H1 (cell line): Measurements from ENCODE around the gene RBSN.

ENCODE experiments used
- ASH2L ChIP-seq: fragments of 200-600, 300-600 bp; sonication (generic); IDR thresholded peaks from one replicate; pipeline ENCODE4 v1.7.1; 2017; ENCODE audit warnings: low read length
- BACH1 ChIP-seq: IDR thresholded peaks from 2 replicates; pipeline ENCODE4 v1.6.1; 2012; ENCODE audit warnings: low read length, improper control_type of control experiment
- CREB1 ChIP-seq: IDR thresholded peaks from 2 replicates; pipeline ENCODE4 v1.6.1; 2012; ENCODE audit warnings: inconsistent platforms
- CTCF ChIP-seq, 3 experiments: IDR thresholded peaks; 1 replicate in 2 of 3; 2 replicates in 1 of 3; pipeline versions ENCODE4 v1.5.1 to v1.6.1; 2011; ENCODE audit warnings: low read length in 3 of 3, mild to moderate bottlenecking in 3 of 3, inconsistent platforms in 2 of 3, low read depth in 1 of 3, moderate library complexity in 1 of 3; ENCODE audit not compliant: insufficient read depth in 1 of 3; ENCODE audit errors: control extremely low read depth in 1 of 3
- EZH2 ChIP-seq: fragments of 200-600 bp; sonication (generic); IDR thresholded peaks from 2 replicates; pipeline ENCODE4 v1.7.1; 2012; ENCODE audit warnings: low read depth, mild to moderate bottlenecking, moderate library complexity, low read length, inconsistent platforms; ENCODE audit not compliant: severe bottlenecking
- FOSL1 ChIP-seq: IDR thresholded peaks from 2 replicates; pipeline ENCODE4 v1.6.1; 2011; ENCODE audit warnings: mild to moderate bottlenecking, low read depth, low read length, moderate library complexity; ENCODE audit not compliant: insufficient read depth
- JUND ChIP-seq: IDR thresholded peaks from 2 replicates; pipeline ENCODE4 v1.6.1; 2011; ENCODE audit warnings: mild to moderate bottlenecking, improper control_type of control experiment, low read length
- KDM1A ChIP-seq: fragments of 200-600, 300-600 bp; sonication (generic); IDR thresholded peaks from 2 replicates; pipeline ENCODE4 v1.7.1; 2016; ENCODE audit warnings: mild to moderate bottlenecking, low read length, borderline replicate concordance
- POLR2A ChIP-seq, 2 experiments: IDR thresholded peaks; 1 replicate in 1 of 2; 2 replicates in 1 of 2; pipeline ENCODE4 v1.6.1; 2011; ENCODE audit warnings: low read depth in 2 of 2, low read length in 2 of 2, mild to moderate bottlenecking in 2 of 2; ENCODE audit errors: control extremely low read depth in 1 of 2
- RXRA ChIP-seq: IDR thresholded peaks from 2 replicates; pipeline ENCODE4 v1.6.1; 2011; ENCODE audit warnings: low read depth, mild to moderate bottlenecking, low read length, moderate library complexity; ENCODE audit not compliant: insufficient read depth
- YY1 ChIP-seq: IDR thresholded peaks from 2 replicates; pipeline ENCODE4 v1.6.1; 2011; ENCODE audit warnings: low read depth, mild to moderate bottlenecking, low read length

GRCh38 chr3:15063238-15063637, 35.7 kb downstream of the RBSN start:
- TF ChIP-seq CTCF (IDR thresholded peaks at IDR 0.05; ENCODE audit: control extremely low read depth in 1 of 3, insufficient read depth in 1 of 3, low read depth in 1 of 3, low read length in 3 of 3) (no peak), KDM1A (no peak), YY1 (no peak), ASH2L (no peak), CREB1 (no peak), JUND (no peak), EZH2 (no peak), BACH1 (no peak), POLR2A (IDR thresholded peaks at IDR 0.05; ENCODE audit: control extremely low read depth in 1 of 2, low read depth in 2 of 2, low read length in 2 of 2) (no peak), FOSL1 (no peak), RXRA (no peak)
